COLO829 (cell line): Measurements from ENCODE around the gene FOXR1.
"Not testable (repeated sequence)": the region's sequence is repeated elsewhere in the genome, so short reads cannot be mapped to it uniquely, and the experiment has no call there.

Source experiments
- DNase-seq: peaks from one replicate; pipeline ENCODE4 v3.0.0; 2012; ENCODE audit warnings: low spot score

FOXR1 gene

GRCh38 chr11:118997627-118998387, 26.2 kb downstream of the FOXR1 start, which contains the start of gene CENATAC:
Gene CENATAC, plus strand, starts transcription at chr11:118998138. Its CDS starts 60 bp downstream, at chr11:118998198.
- peak; percentile 97 for DNase-seq

GRCh38 chr11:118998388-118998717, 26.8 kb downstream of the FOXR1 start:
- no peak for DNase-seq

GRCh38 chr11:118998822-118999221, 27.3 kb downstream of the FOXR1 start:
- peak; percentile 56 for DNase-seq

- DNase-seq: no peak
Measured at GRCh38 chr11:119000906-119001305, 29.3 kb downstream of the FOXR1 start.

GRCh38 chr11:119006656-119007055, 35.1 kb downstream of the FOXR1 start:
- no peak for DNase-seq

GRCh38 chr11:119011476-119012053, 40.0 kb downstream of the FOXR1 start:
- no peak for DNase-seq

- DNase-seq: no peak
Measured at GRCh38 chr11:119012629-119013170, 41.1 kb downstream of the FOXR1 start.

GRCh38 chr11:119014209-119014924, 42.8 kb downstream of the FOXR1 start:
- no peak for DNase-seq

- no peak for DNase-seq
Measured at GRCh38 chr11:119015054-119015611, 43.6 kb downstream of the FOXR1 start.

GRCh38 chr11:119016216-119017009, 44.9 kb downstream of the FOXR1 start:
- DNase-seq: no peak

GRCh38 chr11:119017377-119017776, 45.8 kb downstream of the FOXR1 start:
- DNase-seq: not testable (repeated sequence)

GRCh38 chr11:119018074-119018938, 46.7 kb downstream of the FOXR1 start, which contains the start of the genes RPS25 and TRAPPC4:
Gene RPS25, minus strand, starts transcription at chr11:119018343. Its CDS starts 59 bp downstream, at chr11:119018284.
Gene TRAPPC4, plus strand, starts transcription at chr11:119018766. Its CDS starts 30 bp downstream, at chr11:119018796.
- peak; percentile 91 for DNase-seq

GRCh38 chr11:119019996-119020395, 48.4 kb downstream of the FOXR1 start:
- DNase-seq: no peak

GRCh38 chr11:119021631-119022030, 50.1 kb downstream of the FOXR1 start:
- no peak for DNase-seq

GRCh38 chr11:119023741-119024140, 52.2 kb downstream of the FOXR1 start:
- no peak for DNase-seq

GRCh38 chr11:119024430-119025098, 53.0 kb downstream of the FOXR1 start:
- no peak for DNase-seq

- DNase-seq: no peak
Measured at GRCh38 chr11:119025099-119025473, 53.5 kb downstream of the FOXR1 start.

- no peak for DNase-seq
Measured at GRCh38 chr11:119025541-119025940, 54.0 kb downstream of the FOXR1 start.

- no peak for DNase-seq
Measured at GRCh38 chr11:119025978-119026766, 54.6 kb downstream of the FOXR1 start.
